ENCODE data around the gene ATAD3A. TPM values are rescaled to one million over a fixed set of nuclear protein-coding genes. Genes with fewer than 3 reads are reported as not detected.

Gene ATAD3A
- total RNA-seq, 3 donors from 2014 or later, result 151 to 180 (median 154) TPM

- Mint-ChIP-seq H3K4me1 (ENCODE audit: low read depth) (no peaks in the 10 kb centered on the region), H3K27me3 (ENCODE audit: low read depth) (no peaks in the 10 kb centered on the region), H3K36me3 (ENCODE audit: insufficient read depth) (peaks cover 4% of the 10 kb centered on the region), H3K9me3 (peaks cover 5% of the 10 kb centered on the region), H3K4me3 (no peak overlapping the region)
- ATAC-seq (no peak), DNase-seq (no peak)
Measured at GRCh38 chr1:1536019-1536937, 24.3 kb downstream of the ATAD3A start.

GRCh38 chr1:1536938-1537546 lies 25.1 kb downstream of the ATAD3A start:
- Mint-ChIP-seq H3K9me3 (peaks cover 3% of the 10 kb centered on the region), H3K27me3 (ENCODE audit: low read depth) (no peaks in the 10 kb centered on the region), H3K36me3 (ENCODE audit: insufficient read depth) (peaks cover 2% of the 10 kb centered on the region), H3K4me1 (ENCODE audit: low read depth) (peaks cover 1% of the 10 kb centered on the region), H3K4me3 (no peak overlapping the region)
- ATAC-seq (no peak), DNase-seq (no peak)

- DNase-seq (no peak), ATAC-seq (no peak)
- peaks cover 1% of the 10 kb centered on the region for H3K4me1 Mint-ChIP-seq (ENCODE audit: low read depth)
- H3K36me3 Mint-ChIP-seq (ENCODE audit: insufficient read depth), result no peaks in the 10 kb centered on the region
- H3K27me3 Mint-ChIP-seq (ENCODE audit: low read depth), result no peaks in the 10 kb centered on the region
- H3K9me3 Mint-ChIP-seq, result no peaks in the 10 kb centered on the region
- no peak overlapping the region for H3K4me3 Mint-ChIP-seq
Measured at GRCh38 chr1:1537626-1538250, 25.8 kb downstream of the ATAD3A start.

- no peak overlapping the region for H3K4me3 Mint-ChIP-seq
- no peak for ATAC-seq
- H3K36me3 Mint-ChIP-seq (ENCODE audit: insufficient read depth), result no peaks in the 10 kb centered on the region
- no peaks in the 10 kb centered on the region for H3K27me3 Mint-ChIP-seq (ENCODE audit: low read depth)
- no peak for DNase-seq
- no peaks in the 10 kb centered on the region for H3K9me3 Mint-ChIP-seq
- peaks cover 1% of the 10 kb centered on the region for H3K4me1 Mint-ChIP-seq (ENCODE audit: low read depth)
Measured at GRCh38 chr1:1538334-1538733, 26.4 kb downstream of the ATAD3A start.

GRCh38 chr1:1538989-1539309 lies 27.0 kb downstream of the ATAD3A start:
- H3K27me3 Mint-ChIP-seq (ENCODE audit: low read depth), result no peaks in the 10 kb centered on the region
- H3K9me3 Mint-ChIP-seq, result no peaks in the 10 kb centered on the region
- H3K36me3 Mint-ChIP-seq (ENCODE audit: insufficient read depth), result no peaks in the 10 kb centered on the region
- no peak for ATAC-seq
- H3K4me1 Mint-ChIP-seq (ENCODE audit: low read depth), result peaks cover 1% of the 10 kb centered on the region
- no peak overlapping the region for H3K4me3 Mint-ChIP-seq
- no peak for DNase-seq

- Mint-ChIP-seq H3K4me3 (peak overlapping the region; percentile 67), H3K4me1 (ENCODE audit: low read depth) (peaks cover 1% of the 10 kb centered on the region), H3K27me3 (ENCODE audit: low read depth) (no peaks in the 10 kb centered on the region), H3K9me3 (no peaks in the 10 kb centered on the region), H3K36me3 (ENCODE audit: insufficient read depth) (no peaks in the 10 kb centered on the region)
- peak in 1 of 2 donors; percentile 5 for ATAC-seq
- no peak for DNase-seq
Measured at GRCh38 chr1:1539310-1540089, 27.5 kb downstream of the ATAD3A start.

GRCh38 chr1:1540090-1540817 lies 28.3 kb downstream of the ATAD3A start, which contains the start of gene TMEM240:
TSS of gene TMEM240 (minus strand) at chr1:1540624. CDS start at chr1:1540346, 278 bp downstream.
- Mint-ChIP-seq H3K4me1 (ENCODE audit: low read depth) (peaks cover 1% of the 10 kb centered on the region), H3K27me3 (ENCODE audit: low read depth) (no peaks in the 10 kb centered on the region), H3K36me3 (ENCODE audit: insufficient read depth) (no peaks in the 10 kb centered on the region), H3K4me3 (peak within 1 kb of the TSS; percentile 67), H3K9me3 (no peaks in the 10 kb centered on the region)
- DNase-seq (peak; percentile 48), ATAC-seq (peak; percentile 76 to 79)

- Mint-ChIP-seq H3K4me3 (peak overlapping the region; percentile 9), H3K9me3 (no peaks in the 10 kb centered on the region), H3K27me3 (ENCODE audit: low read depth) (no peaks in the 10 kb centered on the region)
Measured at GRCh38 chr1:1540818-1541628, 29.1 kb downstream of the ATAD3A start.

GRCh38 chr1:1541956-1542765 lies 30.2 kb downstream of the ATAD3A start:
- no peak for ATAC-seq
- Mint-ChIP-seq H3K27me3 (ENCODE audit: low read depth) (no peaks in the 10 kb centered on the region), H3K4me3 (peak overlapping the region; percentile 9), H3K4me1 (ENCODE audit: low read depth) (peaks cover 1% of the 10 kb centered on the region), H3K36me3 (ENCODE audit: insufficient read depth) (no peaks in the 10 kb centered on the region), H3K9me3 (no peaks in the 10 kb centered on the region)
- no peak for DNase-seq

More at GRCh38 chr1:1540818-1541628, 29.1 kb downstream of the ATAD3A start:
- ATAC-seq, result no peak
- peaks cover 1% of the 10 kb centered on the region for H3K4me1 Mint-ChIP-seq (ENCODE audit: low read depth)
- no peak for DNase-seq
- no peaks in the 10 kb centered on the region for H3K36me3 Mint-ChIP-seq (ENCODE audit: insufficient read depth)

- H3K27me3 Mint-ChIP-seq (ENCODE audit: low read depth), result no peaks in the 10 kb centered on the region
- H3K9me3 Mint-ChIP-seq, result no peaks in the 10 kb centered on the region
- H3K4me1 Mint-ChIP-seq (ENCODE audit: low read depth), result peaks cover 2% of the 10 kb centered on the region
- ATAC-seq (no peak), DNase-seq (no peak)
- no peaks in the 10 kb centered on the region for H3K36me3 Mint-ChIP-seq (ENCODE audit: insufficient read depth)
- H3K4me3 Mint-ChIP-seq, result no peak overlapping the region
Measured at GRCh38 chr1:1542766-1543705, 31.1 kb downstream of the ATAD3A start.

GRCh38 chr1:1543706-1544099 lies 31.7 kb downstream of the ATAD3A start:
- peaks cover 3% of the 10 kb centered on the region for H3K4me1 Mint-ChIP-seq (ENCODE audit: low read depth)

More at GRCh38 chr1:1543706-1544099, 31.7 kb downstream of the ATAD3A start:
- ATAC-seq (no peak), DNase-seq (no peak)
- Mint-ChIP-seq H3K27me3 (ENCODE audit: low read depth) (no peaks in the 10 kb centered on the region), H3K36me3 (ENCODE audit: insufficient read depth) (no peaks in the 10 kb centered on the region), H3K9me3 (no peaks in the 10 kb centered on the region), H3K4me3 (no peak overlapping the region)
